ENCODE data around the gene CLHC1.
"Not testable (repeated sequence)": the region's sequence is repeated elsewhere in the genome, so short reads cannot be mapped to it uniquely, and the experiment has no call there.

The CLHC1 gene

DNA sequence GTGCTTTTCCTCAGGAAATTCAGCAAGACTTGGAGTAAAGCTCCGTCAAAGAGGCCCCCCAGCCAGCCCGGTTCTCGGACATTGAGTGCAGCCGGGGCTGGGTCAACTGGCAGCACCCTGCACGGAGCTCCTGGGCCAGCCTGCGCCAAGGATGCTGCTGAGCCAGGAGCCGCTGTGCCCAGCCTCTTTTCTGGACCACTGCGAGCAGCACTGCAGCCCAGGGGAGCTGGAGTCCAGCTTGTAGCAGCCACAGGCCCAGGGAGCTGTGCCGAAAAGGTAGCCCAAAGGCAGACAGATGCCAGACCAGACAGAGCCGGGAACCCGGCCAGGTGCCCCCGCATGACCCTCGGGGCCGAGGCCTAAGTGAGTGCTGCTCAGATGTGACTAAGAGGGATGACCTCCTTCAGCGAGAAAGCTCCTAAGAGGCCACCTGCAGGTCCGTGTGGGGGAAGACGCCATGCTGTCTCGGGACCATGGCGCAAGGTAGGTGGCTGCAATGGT, 7.3 kb downstream of the CLHC1 start:
- H3K4me3 ChIP-seq, result no peak overlapping the region
- in situ Hi-C loops (cut with MboI; ENCODE audit: low sequenced_read_pairs), result no loop called here
- no peaks in the 10 kb centered on the region for H3K36me3 ChIP-seq (replicated peaks)
- no peaks in the 10 kb centered on the region for H3K9me3 ChIP-seq
- DNase-seq (ENCODE audit: low spot score in 2 of 2), result no peak
- H3K4me1 ChIP-seq, result no peaks in the 10 kb centered on the region
- no peaks in the 10 kb centered on the region for H3K27me3 ChIP-seq (ENCODE audit: low read depth)

DNA sequence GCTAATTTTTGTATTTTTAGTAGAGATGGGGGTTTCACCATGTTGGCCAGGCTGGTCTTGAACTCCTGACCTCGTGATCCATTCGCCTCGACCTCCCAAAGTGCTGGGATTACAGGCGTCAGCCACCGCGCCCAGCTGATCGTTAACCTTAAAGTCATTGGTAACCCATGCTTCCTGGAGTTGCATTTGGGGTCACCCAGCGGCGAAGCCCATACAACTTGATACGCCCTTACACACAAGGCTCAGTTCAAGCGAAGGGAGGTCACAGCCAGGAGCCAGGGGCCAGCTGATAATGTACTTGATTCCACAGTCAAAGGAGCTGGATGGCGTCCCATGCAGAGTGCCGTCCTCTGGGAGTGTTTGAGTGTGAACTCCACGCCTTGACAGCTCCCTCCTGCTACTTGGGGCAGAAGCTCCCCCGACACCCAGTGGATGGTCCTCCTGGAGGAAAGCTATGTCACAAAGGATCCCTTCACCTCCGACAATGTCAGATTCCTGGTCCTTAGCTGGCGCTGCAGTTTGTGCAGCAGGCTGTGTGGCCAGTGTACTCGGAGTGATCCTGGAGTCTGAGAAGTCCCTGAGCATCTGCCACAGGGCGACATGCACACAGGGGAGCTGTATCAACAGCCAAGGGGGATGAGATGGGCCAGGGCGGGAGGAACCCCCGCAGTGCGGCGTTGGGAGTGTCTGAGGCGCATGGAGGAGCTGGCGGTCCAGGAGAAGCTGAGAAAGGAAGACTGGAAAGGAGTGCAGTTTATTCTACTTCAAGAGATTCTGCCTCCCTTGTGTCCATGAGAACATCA, 7.9 kb downstream of the CLHC1 start:
- H3K4me3 ChIP-seq, result no peak overlapping the region
- in situ Hi-C loops (cut with MboI; ENCODE audit: low sequenced_read_pairs), result no loop called here
- H3K27me3 ChIP-seq (ENCODE audit: low read depth), result no peaks in the 10 kb centered on the region
- no peaks in the 10 kb centered on the region for H3K4me1 ChIP-seq
- H3K36me3 ChIP-seq (replicated peaks), result no peaks in the 10 kb centered on the region
- H3K9me3 ChIP-seq, result no peaks in the 10 kb centered on the region
- DNase-seq (ENCODE audit: low spot score in 2 of 2), result no peak

GRCh38 chr2:55213822-55214221, 18.3 kb downstream of the CLHC1 start:
- H3K36me3 ChIP-seq (replicated peaks), result no peaks in the 10 kb centered on the region; the same call in 1 of the 2 replicates
- in situ Hi-C loops (cut with MboI; ENCODE audit: low sequenced_read_pairs), result no loop called here
- no peak for DNase-seq (ENCODE audit: low spot score in 2 of 2)
- H3K4me1 ChIP-seq, result peaks cover 4% of the 10 kb centered on the region; the same call in 1 of the 2 replicates
- H3K9me3 ChIP-seq, result no peaks in the 10 kb centered on the region
- H3K27me3 ChIP-seq (ENCODE audit: low read depth), result no peaks in the 10 kb centered on the region
- H3K4me3 ChIP-seq, result no peak overlapping the region

DNA sequence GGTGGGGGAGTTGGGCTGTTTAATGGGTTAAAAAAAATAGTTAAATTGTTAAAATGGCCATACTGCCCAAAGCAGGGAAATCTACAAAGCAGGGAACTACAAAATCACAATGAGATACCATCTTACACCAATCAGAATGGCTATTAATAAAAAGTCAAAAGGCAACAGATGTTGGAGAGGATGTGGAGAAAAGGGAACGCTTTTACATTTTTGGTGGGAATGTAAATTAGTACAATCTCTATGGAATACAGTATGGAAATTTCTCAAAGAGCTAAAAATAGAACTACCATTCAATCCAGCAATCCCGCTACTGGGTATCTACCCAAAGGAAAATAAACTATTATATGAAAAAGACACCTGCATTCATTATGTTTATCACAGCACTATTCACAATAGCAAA, 27.1 kb downstream of the CLHC1 start:
- in situ Hi-C loops (cut with MboI; ENCODE audit: low sequenced_read_pairs), result no loop called here
- no peaks in the 10 kb centered on the region; the same call in 1 of the 2 replicates for H3K9me3 ChIP-seq
- no peak for DNase-seq (ENCODE audit: low spot score in 2 of 2)
- H3K27me3 ChIP-seq (ENCODE audit: low read depth), result no peaks in the 10 kb centered on the region
- peaks cover 8% of the 10 kb centered on the region for H3K4me1 ChIP-seq
- H3K4me3 ChIP-seq, result no peak overlapping the region
- peaks cover 7% of the 10 kb centered on the region for H3K36me3 ChIP-seq (replicated peaks)

- H3K4me1 ChIP-seq, result peaks cover 8% of the 10 kb centered on the region
- in situ Hi-C loops (cut with MboI; ENCODE audit: low sequenced_read_pairs), result no loop called here
- DNase-seq (ENCODE audit: low spot score in 2 of 2), result no peak
- no peak overlapping the region for H3K4me3 ChIP-seq
- peaks cover 7% of the 10 kb centered on the region for H3K36me3 ChIP-seq (replicated peaks)
- no peaks in the 10 kb centered on the region; the same call in 1 of the 2 replicates for H3K9me3 ChIP-seq
- H3K27me3 ChIP-seq (ENCODE audit: low read depth), result no peaks in the 10 kb centered on the region
These were observed 27.6 kb downstream of the CLHC1 start for GRCh38 chr2:55204536-55204935.

DNA sequence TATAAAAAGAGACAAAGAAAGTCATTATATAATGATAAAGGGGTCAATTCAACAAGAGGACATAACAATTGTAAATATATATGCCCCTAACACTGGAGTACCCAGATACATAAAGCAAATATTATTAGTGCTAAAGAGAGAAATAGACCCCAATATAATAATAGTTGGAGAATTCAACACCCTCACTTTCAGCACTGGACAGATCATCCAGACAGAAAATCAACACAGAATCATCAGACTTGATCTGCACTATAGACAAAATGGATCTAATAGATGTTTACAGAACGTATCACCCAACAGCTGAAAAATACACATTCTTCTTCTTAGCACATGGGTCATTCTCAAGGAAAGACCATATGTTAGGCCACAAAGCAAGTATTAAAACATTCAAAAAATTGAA, 31.7 kb downstream of the CLHC1 start:
- Histone ChIP-seq H3K4me3 (no peak overlapping the region), H3K36me3 (replicated peaks) (peaks cover 7% of the 10 kb centered on the region), H3K27me3 (ENCODE audit: low read depth) (no peaks in the 10 kb centered on the region), H3K9me3 (no peaks in the 10 kb centered on the region; the same call in 1 of the 2 replicates), H3K4me1 (no peaks in the 10 kb centered on the region)
- DNase-seq (ENCODE audit: low spot score in 2 of 2), result no peak
- in situ Hi-C loops (cut with MboI; ENCODE audit: low sequenced_read_pairs), result no loop called here

DNA sequence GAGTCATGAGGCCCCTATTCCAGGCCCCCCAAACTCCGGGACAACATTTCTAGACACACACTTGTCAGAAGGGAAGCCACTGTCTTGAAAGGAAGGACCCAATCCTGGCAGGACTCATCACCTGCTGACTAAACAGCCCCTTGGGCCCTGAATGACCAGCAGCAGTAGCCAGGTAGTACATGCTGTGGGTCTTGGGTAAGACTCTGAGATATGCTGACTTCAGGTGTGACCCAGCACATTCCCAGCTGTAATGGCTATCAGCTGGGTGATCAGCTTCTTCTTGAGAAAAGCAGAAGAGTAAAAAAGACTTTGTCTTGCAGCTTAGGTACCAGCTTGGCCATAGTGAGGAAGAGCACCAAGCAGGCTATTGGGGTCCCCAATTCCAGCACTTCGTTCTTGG, 35.6 kb downstream of the CLHC1 start:
- H3K9me3 ChIP-seq, result no peaks in the 10 kb centered on the region
- H3K4me1 ChIP-seq, result no peaks in the 10 kb centered on the region
- H3K4me3 ChIP-seq, result no peak overlapping the region
- H3K36me3 ChIP-seq (replicated peaks), result peaks cover 3% of the 10 kb centered on the region; the same call in 1 of the 2 replicates
- in situ Hi-C loops (cut with MboI; ENCODE audit: low sequenced_read_pairs), result loop anchor here (25.0 kb wide), 1 partner anchor 534 kb away; no protein-coding TSS in a partner anchor
- no peaks in the 10 kb centered on the region for H3K27me3 ChIP-seq (ENCODE audit: low read depth)
- DNase-seq (ENCODE audit: low spot score in 2 of 2), result no peak

DNA sequence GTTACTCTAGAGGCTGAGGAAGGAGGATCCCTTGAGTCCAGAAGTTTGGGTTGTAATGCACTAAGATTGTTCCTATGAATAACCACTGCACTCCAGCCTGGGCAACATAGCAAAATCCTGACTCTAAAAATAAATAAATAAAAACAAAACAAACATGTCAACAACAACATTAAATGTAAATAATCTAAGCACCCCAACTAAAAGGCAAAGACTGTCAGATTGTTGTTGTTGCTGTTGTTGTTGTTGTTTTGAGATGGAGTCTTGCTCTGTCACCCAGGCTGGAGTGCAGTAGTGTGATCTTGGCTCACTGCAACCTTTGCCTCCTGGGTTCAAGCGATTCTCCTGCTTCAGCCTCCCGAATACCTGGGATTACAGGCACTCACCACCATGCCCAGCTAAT, 40.2 kb downstream of the CLHC1 start:
- not testable (repeated sequence) for H3K4me3 ChIP-seq; H3K36me3 ChIP-seq (replicated peaks); H3K4me1 ChIP-seq; H3K27me3 ChIP-seq (ENCODE audit: low read depth); DNase-seq (ENCODE audit: low spot score in 2 of 2); H3K9me3 ChIP-seq
- in situ Hi-C loops (cut with MboI; ENCODE audit: low sequenced_read_pairs), result loop anchor here (25.0 kb wide), 1 partner anchor 530 kb away; no protein-coding TSS in a partner anchor

DNA sequence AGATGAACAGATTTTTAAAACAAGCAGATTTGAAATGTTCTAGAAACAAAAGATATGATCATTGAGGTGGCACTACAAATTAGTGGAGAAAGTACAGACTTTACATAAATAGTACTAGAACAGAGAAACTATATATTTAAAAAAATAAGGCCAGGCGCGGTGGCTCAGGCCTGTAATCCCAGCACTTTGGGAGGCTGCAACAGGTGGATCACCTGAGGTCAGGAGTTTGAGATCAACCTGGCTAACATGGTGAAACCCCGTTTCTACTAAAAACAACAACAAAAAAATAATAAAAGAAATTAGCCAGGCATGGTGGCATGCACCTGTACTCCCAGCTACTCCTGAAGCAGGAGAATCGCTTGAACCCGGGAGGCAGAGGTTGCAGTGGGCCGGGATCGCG, 45.3 kb downstream of the CLHC1 start:
- not testable (repeated sequence) for H3K4me1 ChIP-seq; H3K27me3 ChIP-seq (ENCODE audit: low read depth); H3K36me3 ChIP-seq (replicated peaks); H3K9me3 ChIP-seq; DNase-seq (ENCODE audit: low spot score in 2 of 2); H3K4me3 ChIP-seq
- in situ Hi-C loops (cut with MboI; ENCODE audit: low sequenced_read_pairs), result loop anchor here (25.0 kb wide), 1 partner anchor 525 kb away; no protein-coding TSS in a partner anchor

GRCh38 chr2:55180374-55180773, 51.7 kb downstream of the CLHC1 start:
- Histone ChIP-seq H3K9me3 (no peaks in the 10 kb centered on the region), H3K4me1 (no peaks in the 10 kb centered on the region), H3K27me3 (ENCODE audit: low read depth) (no peaks in the 10 kb centered on the region), H3K4me3 (no peak overlapping the region), H3K36me3 (replicated peaks) (no peaks in the 10 kb centered on the region)
- in situ Hi-C loops (cut with MboI; ENCODE audit: low sequenced_read_pairs), result loop anchor here (25.0 kb wide), 1 partner anchor 518 kb away; no protein-coding TSS in a partner anchor
- DNase-seq (ENCODE audit: low spot score in 2 of 2), result no peak

- peaks cover 19% of the 10 kb centered on the region for H3K4me1 ChIP-seq
- in situ Hi-C loops (cut with MboI; ENCODE audit: low sequenced_read_pairs), result loop anchor here (25.0 kb wide), 1 partner anchor 514 kb away; no protein-coding TSS in a partner anchor
- no peak overlapping the region for H3K4me3 ChIP-seq
- no peaks in the 10 kb centered on the region for H3K27me3 ChIP-seq (ENCODE audit: low read depth)
- no peak for DNase-seq (ENCODE audit: low spot score in 2 of 2)
- H3K36me3 ChIP-seq (replicated peaks), result no peaks in the 10 kb centered on the region
- H3K9me3 ChIP-seq, result no peaks in the 10 kb centered on the region
These were observed 56.0 kb downstream of the CLHC1 start for GRCh38 chr2:55176094-55176415.

DNA sequence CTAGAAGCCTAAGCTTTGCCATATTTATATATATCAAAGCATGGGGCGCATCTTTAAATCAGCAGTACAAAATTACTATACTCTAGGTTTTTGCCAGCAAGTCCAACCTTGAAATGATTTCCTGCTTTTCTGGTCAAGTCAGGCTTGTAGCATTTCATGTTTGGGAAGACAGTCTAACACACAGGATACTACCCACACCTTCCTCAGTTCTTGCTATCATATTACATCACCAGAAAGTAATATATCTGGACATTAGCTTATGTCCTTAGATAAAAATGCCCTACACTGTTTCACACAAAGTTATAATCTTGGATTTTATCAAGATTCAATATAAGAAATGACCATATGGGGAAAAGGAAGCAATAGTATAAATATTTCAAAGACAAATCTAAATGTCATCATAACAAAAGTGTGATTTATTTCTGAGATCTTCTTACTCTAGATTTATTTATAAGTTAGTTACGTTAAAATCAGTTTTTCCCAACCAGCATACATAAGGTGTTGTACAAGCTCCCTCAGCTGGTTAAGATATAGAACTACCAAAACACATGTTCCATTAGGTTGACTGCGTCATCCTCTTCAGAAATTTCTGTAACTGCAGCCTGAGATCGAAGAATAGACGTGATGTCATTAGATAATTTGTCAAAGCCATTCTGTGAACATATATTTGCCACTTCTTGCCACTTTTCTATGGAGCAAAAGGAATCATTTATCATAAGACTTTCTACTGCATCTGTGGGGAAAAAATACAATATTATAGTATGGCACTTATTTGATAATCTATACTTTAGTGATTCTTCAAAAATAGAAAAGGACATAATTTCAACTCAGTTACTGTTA, 56.6 kb downstream of the CLHC1 start:
- no peaks in the 10 kb centered on the region for H3K27me3 ChIP-seq (ENCODE audit: low read depth)
- DNase-seq (ENCODE audit: low spot score in 2 of 2), result peak in 1 of 2 experiments; percentile 72
- H3K36me3 ChIP-seq (replicated peaks), result no peaks in the 10 kb centered on the region
- H3K4me3 ChIP-seq, result no peak overlapping the region
- in situ Hi-C loops (cut with MboI; ENCODE audit: low sequenced_read_pairs), result loop anchor here (25.0 kb wide), 1 partner anchor 513 kb away; no protein-coding TSS in a partner anchor
- H3K4me1 ChIP-seq, result peaks cover 19% of the 10 kb centered on the region
- no peaks in the 10 kb centered on the region for H3K9me3 ChIP-seq

DNA sequence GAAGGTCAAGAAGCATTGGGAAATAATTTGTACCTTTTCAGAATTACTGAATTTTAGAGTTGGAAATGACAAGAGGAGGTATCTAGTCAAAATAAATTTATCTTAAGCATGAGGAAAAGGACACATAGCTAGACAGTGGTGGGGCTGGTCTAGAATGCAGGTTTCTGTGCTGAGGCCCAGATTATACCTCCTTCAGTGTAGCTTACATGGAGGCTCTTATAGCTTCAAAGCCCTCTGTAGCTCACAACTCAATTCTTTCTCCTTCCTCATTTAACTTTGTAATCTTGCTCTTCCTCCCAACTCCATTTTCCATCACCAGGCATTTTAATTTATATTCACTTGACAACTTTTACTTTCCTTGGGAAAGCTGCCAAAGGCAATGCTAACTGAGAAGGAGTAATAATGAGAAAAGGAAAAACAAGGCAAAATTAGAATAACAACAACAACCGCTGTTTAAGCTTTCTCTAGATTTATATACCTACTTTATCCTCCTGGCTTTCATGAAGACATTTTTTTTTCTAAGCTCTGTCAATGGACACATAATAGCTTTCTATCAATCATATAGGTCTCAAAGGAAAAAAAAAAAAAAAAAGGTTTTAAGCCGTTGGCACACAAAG, 58.5 kb downstream of the CLHC1 start:
- H3K27me3 ChIP-seq (ENCODE audit: low read depth), result no peaks in the 10 kb centered on the region
- in situ Hi-C loops (cut with MboI; ENCODE audit: low sequenced_read_pairs), result no loop called here
- no peaks in the 10 kb centered on the region for H3K9me3 ChIP-seq
- DNase-seq (ENCODE audit: low spot score in 2 of 2), result peak; percentile 67 to 100
- no peak overlapping the region for H3K4me3 ChIP-seq
- peaks cover 19% of the 10 kb centered on the region for H3K4me1 ChIP-seq
- no peaks in the 10 kb centered on the region for H3K36me3 ChIP-seq (replicated peaks)
